Prostate gland (tissue), 1 donor: ENCODE measurements around the gene DCTD.

Experiments used
- POLR2A ChIP-seq: fragments of 450-650 bp; IDR thresholded peaks from one replicate; pipeline ENCODE4 v1.6.1; 2016; ENCODE audit warnings: antibody characterized with exemption, mild to moderate bottlenecking
- POLR2AphosphoS5 ChIP-seq: sonication (generic); formaldehyde crosslinking; IDR thresholded peaks from one replicate; pipeline ENCODE4 v1.6.1; 2017; ENCODE audit warnings: antibody characterized with exemption

DNA sequence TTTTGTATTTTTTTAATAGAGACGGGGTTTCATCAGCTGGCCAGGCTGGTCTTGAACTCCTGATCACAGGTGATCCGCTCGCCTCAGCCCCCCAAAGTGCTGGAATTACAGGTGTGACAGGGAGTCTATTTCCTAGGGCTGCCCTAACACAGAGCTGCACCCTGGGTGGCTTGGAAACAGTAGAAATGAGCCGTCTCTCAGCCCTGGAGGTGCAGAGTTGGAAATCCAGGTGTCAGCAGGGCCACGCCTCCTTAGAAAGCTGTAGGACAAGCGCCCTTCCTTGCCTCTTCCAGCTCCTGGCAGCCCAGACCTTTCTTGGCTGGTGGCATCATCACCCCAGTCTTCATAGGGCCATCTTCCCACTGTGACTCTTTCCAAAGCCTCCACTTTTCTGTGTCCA is 71.6 kb downstream of the DCTD start:
- TF ChIP-seq POLR2A (no peak), POLR2AphosphoS5 (no peak)
